ENCODE results near the gene FOXP1. TPM values are rescaled to one million over a fixed set of nuclear protein-coding genes. Genes with fewer than 3 reads are reported as not detected.

Gene FOXP1
- 18.5 and 20.6 TPM in 2 replicates for total RNA-seq

GRCh38 chr3:71583566-71584393 is at the start of gene FOXP1:
Gene FOXP1 (minus strand): TSS chr3:71583728. CDS start chr3:71198381, 385,347 bp downstream.

Other genes starting within 250 kb of the FOXP1 start
- gene EIF4E3, start 141.7 kb upstream of the FOXP1 start, total RNA-seq = 1.1 and 4.0 TPM in 2 replicates
- gene GPR27, start 170.1 kb upstream of the FOXP1 start, total RNA-seq = not detected in 2 replicates
- not detected in 2 replicates for gene PROK2, start 201.4 kb upstream of the FOXP1 start, total RNA-seq

Data from myometrial cell (primary cell).